HepG2 (cell line): ENCODE data around the gene HOXA10. TPM values are rescaled to one million over a fixed set of nuclear protein-coding genes. Genes with fewer than 3 reads are reported as not detected.

Source experiments
- ASH2L ChIP-seq: fragments of 300-600, 200-600 bp; sonication (generic); IDR thresholded peaks from 2 replicates; pipeline ENCODE4 v1.7.0; 2017; ENCODE audit warnings: low read depth, mild to moderate bottlenecking, moderate library complexity, mixed read lengths, low read length; ENCODE audit not compliant: insufficient read length
- CEBPB ChIP-seq: IDR thresholded peaks from 2 replicates; pipeline ENCODE4 v1.6.1; 2011; ENCODE audit warnings: low read depth, low read length, improper control_type of control experiment, borderline replicate concordance
- CENPX ChIP-seq: sonication (generic); formaldehyde crosslinking; IDR thresholded peaks from 2 replicates; pipeline ENCODE4 v1.9.0; 2021; ENCODE audit warnings: mild to moderate bottlenecking, missing genetic modification reagents, moderate library complexity
- FOXA3 ChIP-seq: IDR thresholded peaks from 2 replicates; pipeline ENCODE4 v1.6.1; 2016; ENCODE audit warnings: missing genetic modification reagents, missing compliant biosample characterization
- GATAD2A ChIP-seq: IDR thresholded peaks from 2 replicates; pipeline ENCODE4 v1.6.1; 2016
- HNRNPLL ChIP-seq: fragments of 200-400 bp; formaldehyde crosslinking; IDR thresholded peaks from 2 replicates; pipeline ENCODE4 v1.6.1; 2017; ENCODE audit warnings: mild to moderate bottlenecking, low read depth, low read length; ENCODE audit not compliant: poor library complexity, severe bottlenecking
- ISX ChIP-seq: sonication (generic); formaldehyde crosslinking; conservative IDR thresholded peaks from 2 replicates; pipeline ENCODE4 v1.5.0; 2020; ENCODE audit warnings: missing genetic modification reagents
- JDP2 ChIP-seq: sonication (generic); formaldehyde crosslinking; IDR thresholded peaks from 2 replicates; pipeline ENCODE4 v1.8.1; 2022; ENCODE audit warnings: missing genetic modification reagents, borderline replicate concordance
- KDM6A ChIP-seq: IDR thresholded peaks from 2 replicates; pipeline ENCODE4 v1.6.1; 2016; ENCODE audit warnings: low read depth
- MEIS2 ChIP-seq: sonication (generic); formaldehyde crosslinking; IDR thresholded peaks from 2 replicates; pipeline ENCODE4 v1.9.0; 2021; ENCODE audit warnings: mild to moderate bottlenecking, missing genetic modification reagents
- POGZ ChIP-seq: sonication (generic); formaldehyde crosslinking; IDR thresholded peaks from 2 replicates; pipeline ENCODE4 v1.4.0; 2020; ENCODE audit warnings: mild to moderate bottlenecking, missing genetic modification reagents
- RXRA ChIP-seq: sonication (generic); formaldehyde crosslinking; IDR thresholded peaks from 2 replicates; pipeline ENCODE4 v1.5.1; 2020; ENCODE audit warnings: missing genetic modification reagents
- TBX2 ChIP-seq: sonication (generic); formaldehyde crosslinking; IDR thresholded peaks from 2 replicates; pipeline ENCODE4 v1.5.0; 2020; ENCODE audit warnings: missing genetic modification reagents, mild to moderate bottlenecking, borderline replicate concordance
- WIZ ChIP-seq: sonication (generic); formaldehyde crosslinking; IDR thresholded peaks from 2 replicates; pipeline ENCODE4 v1.5.1; 2020; ENCODE audit warnings: mild to moderate bottlenecking, missing genetic modification reagents
- XRCC5 ChIP-seq: fragments of 200-400 bp; formaldehyde crosslinking; optimal IDR thresholded peaks from 2 replicates; pipeline ENCODE3; 2017; ENCODE audit warnings: mild to moderate bottlenecking, low read length
- ZNF136 ChIP-seq: sonication (generic); formaldehyde crosslinking; IDR thresholded peaks from 2 replicates; pipeline ENCODE4 v1.8.1; 2022; ENCODE audit warnings: low read depth, mild to moderate bottlenecking, moderate library complexity, missing genetic modification reagents
- ZNF431 ChIP-seq: sonication (generic); formaldehyde crosslinking; IDR thresholded peaks from 2 replicates; pipeline ENCODE4 v1.9.0; 2022; ENCODE audit warnings: missing genetic modification reagents, low read depth, mild to moderate bottlenecking, borderline replicate concordance
- ZNF724P ChIP-seq: sonication (generic); formaldehyde crosslinking; IDR thresholded peaks from 2 replicates; pipeline ENCODE4 v1.8.0; 2022; ENCODE audit warnings: missing genetic modification reagents, borderline replicate concordance
- ZSCAN30 ChIP-seq: sonication (generic); formaldehyde crosslinking; IDR thresholded peaks from 2 replicates; pipeline ENCODE4 v1.5.0; 2020; ENCODE audit warnings: mild to moderate bottlenecking, missing genetic modification reagents
- polyA plus RNA-seq, 8 experiments: library from polyadenylated mRNA; depleted of rRNA in 3 of 8; stranded (reverse) in 7 of 8; unstranded in 1 of 8; fragments of >200 nt; fragmentation: Illumina TruSeq in 4 of 8; extraction: Trizol in 4 of 8; gene quantifications; 2 replicates each; pipeline versions ENCODE4 v1.2.1 to v1.2.3, GENCODE V29; 2011 to 2016; ENCODE audit warnings: low read depth in 4 of 8, missing spikeins in 1 of 8, mixed read lengths in 1 of 8; ENCODE audit not compliant: insufficient read depth in 1 of 8
- total RNA-seq, 5 experiments: library from RNA; depleted of rRNA; stranded (reverse); fragments of >200 nt; fragmentation: Illumina TruSeq; extraction: Trizol; gene quantifications; 2 replicates each; pipeline ENCODE4 v1.2.3, GENCODE V29; 2016; ENCODE audit warnings: low read depth in 1 of 5
- TF ChIP-seq, protein P1 (sequence below): sonication (generic); formaldehyde crosslinking; IDR thresholded peaks from 2 replicates; pipeline ENCODE4 v1.8.1; 2023; ENCODE audit warnings: mild to moderate bottlenecking, missing genetic modification reagents
- TF ChIP-seq, protein P2 (sequence below): sonication (generic); formaldehyde crosslinking; IDR thresholded peaks from 2 replicates; pipeline ENCODE4 v1.4.0; 2020; ENCODE audit warnings: missing genetic modification reagents, mild to moderate bottlenecking, borderline replicate concordance
- TF ChIP-seq, protein P3 (sequence below): sonication (generic); formaldehyde crosslinking; IDR thresholded peaks from 2 replicates; pipeline ENCODE4 v1.8.0; 2022; ENCODE audit warnings: mild to moderate bottlenecking, missing genetic modification reagents; ENCODE audit not compliant: insufficient replicate concordance
- TF ChIP-seq, protein P4 (sequence below): sonication (generic); formaldehyde crosslinking; IDR thresholded peaks from 2 replicates; pipeline ENCODE4 v1.8.0; 2022; ENCODE audit warnings: mild to moderate bottlenecking, missing genetic modification reagents, moderate library complexity

HOXA10 gene
- total and polyA plus RNA-seq, 2 of the 13 experiments (the other 11 are each of a cell fraction or from before 2014, with no cell fraction given) = not detected

DNA sequence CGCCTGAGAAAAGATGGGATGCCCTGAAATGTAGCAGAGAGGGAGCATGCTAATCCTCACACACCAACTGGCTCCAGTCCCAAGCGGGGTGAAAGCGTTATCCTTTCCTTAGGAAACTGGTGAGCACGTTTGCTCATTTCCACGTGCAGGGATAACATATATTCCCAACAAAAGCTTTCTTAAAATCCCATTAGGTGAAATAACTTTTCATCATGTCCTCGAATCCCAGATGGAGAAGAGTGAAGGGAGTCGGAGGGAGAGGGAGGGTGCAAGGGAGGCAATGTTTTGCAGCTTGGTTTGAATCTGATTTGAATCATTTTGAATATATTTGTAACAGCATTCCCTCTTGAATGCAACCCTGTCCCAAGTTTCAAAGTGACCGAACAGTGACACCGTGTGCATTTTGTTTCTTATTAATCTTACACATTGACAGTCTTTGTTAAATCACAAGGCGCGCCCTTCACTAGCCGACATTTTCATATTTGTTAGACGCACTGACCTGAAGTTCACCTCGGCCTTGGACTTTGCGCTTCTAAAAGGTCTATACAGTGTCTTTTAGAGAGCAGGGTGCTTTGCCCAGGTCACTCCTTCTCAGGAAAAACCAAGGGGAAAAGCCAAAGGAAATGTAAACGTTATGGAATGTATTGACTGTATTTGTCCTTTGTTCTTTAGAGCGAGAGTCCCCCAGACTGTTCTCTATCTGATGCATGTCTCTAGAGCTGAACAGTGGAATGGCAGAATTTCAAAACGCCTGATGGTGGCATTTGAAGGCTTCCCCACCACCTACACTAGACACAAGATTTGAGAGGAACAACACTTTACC is 40.5 kb downstream of the HOXA10 start (continued):
- no peak for TF ChIP-seq MEIS2 (CRISPR knock-in tag)
- TF ChIP-seq XRCC5 = no peak
- no peak for TF ChIP-seq ZNF724P (CRISPR knock-in tag)
- TF ChIP-seq, protein P1, sequence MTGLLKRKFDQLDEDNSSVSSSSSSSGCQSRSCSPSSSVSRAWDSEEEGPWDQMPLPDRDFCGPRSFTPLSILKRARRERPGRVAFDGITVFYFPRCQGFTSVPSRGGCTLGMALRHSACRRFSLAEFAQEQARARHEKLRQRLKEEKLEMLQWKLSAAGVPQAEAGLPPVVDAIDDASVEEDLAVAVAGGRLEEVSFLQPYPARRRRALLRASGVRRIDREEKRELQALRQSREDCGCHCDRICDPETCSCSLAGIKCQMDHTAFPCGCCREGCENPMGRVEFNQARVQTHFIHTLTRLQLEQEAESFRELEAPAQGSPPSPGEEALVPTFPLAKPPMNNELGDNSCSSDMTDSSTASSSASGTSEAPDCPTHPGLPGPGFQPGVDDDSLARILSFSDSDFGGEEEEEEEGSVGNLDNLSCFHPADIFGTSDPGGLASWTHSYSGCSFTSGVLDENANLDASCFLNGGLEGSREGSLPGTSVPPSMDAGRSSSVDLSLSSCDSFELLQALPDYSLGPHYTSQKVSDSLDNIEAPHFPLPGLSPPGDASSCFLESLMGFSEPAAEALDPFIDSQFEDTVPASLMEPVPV = no peak
- 0 out of 2 replicates have a peak, but pooled peaks have one; percentile 29 for TF ChIP-seq POGZ (CRISPR knock-in tag)
- TF ChIP-seq JDP2 (CRISPR knock-in tag) = no peak
- TF ChIP-seq, protein P2, sequence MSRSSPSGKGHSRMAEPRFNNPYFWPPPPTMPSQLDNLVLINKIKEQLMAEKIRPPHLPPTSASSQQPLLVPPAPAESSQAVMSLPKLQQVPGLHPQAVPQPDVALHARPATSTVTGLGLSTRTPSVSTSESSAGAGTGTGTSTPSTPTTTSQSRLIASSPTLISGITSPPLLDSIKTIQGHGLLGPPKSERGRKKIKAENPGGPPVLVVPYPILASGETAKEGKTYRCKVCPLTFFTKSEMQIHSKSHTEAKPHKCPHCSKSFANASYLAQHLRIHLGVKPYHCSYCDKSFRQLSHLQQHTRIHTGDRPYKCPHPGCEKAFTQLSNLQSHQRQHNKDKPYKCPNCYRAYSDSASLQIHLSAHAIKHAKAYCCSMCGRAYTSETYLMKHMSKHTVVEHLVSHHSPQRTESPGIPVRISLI (CRISPR knock-in tag) = no peak
- peak; percentile 80 for TF ChIP-seq GATAD2A (CRISPR knock-in tag)
- no peak for TF ChIP-seq ISX
- TF ChIP-seq FOXA3 (CRISPR knock-in tag) = peak; percentile 54
- TF ChIP-seq, protein P3, sequence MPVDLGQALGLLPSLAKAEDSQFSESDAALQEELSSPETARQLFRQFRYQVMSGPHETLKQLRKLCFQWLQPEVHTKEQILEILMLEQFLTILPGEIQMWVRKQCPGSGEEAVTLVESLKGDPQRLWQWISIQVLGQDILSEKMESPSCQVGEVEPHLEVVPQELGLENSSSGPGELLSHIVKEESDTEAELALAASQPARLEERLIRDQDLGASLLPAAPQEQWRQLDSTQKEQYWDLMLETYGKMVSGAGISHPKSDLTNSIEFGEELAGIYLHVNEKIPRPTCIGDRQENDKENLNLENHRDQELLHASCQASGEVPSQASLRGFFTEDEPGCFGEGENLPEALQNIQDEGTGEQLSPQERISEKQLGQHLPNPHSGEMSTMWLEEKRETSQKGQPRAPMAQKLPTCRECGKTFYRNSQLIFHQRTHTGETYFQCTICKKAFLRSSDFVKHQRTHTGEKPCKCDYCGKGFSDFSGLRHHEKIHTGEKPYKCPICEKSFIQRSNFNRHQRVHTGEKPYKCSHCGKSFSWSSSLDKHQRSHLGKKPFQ (CRISPR knock-in tag) = no peak
- TF ChIP-seq CENPX (CRISPR knock-in tag) = no peak
- TF ChIP-seq HNRNPLL = no peak
- TF ChIP-seq KDM6A (CRISPR knock-in tag) = peak; percentile 59; the same call in 1 of the 2 replicates
- TF ChIP-seq TBX2 = peak; percentile 74
- TF ChIP-seq ZNF431 (CRISPR knock-in tag) = no peak
- TF ChIP-seq CEBPB = no peak
- no peak for TF ChIP-seq WIZ (CRISPR knock-in tag)
- peak; percentile 93; the same call in 1 of the 2 replicates for TF ChIP-seq RXRA (CRISPR knock-in tag)
- TF ChIP-seq ZSCAN30 (CRISPR knock-in tag) = no peak
- peak; percentile 72 for TF ChIP-seq ASH2L
- TF ChIP-seq, protein P4, sequence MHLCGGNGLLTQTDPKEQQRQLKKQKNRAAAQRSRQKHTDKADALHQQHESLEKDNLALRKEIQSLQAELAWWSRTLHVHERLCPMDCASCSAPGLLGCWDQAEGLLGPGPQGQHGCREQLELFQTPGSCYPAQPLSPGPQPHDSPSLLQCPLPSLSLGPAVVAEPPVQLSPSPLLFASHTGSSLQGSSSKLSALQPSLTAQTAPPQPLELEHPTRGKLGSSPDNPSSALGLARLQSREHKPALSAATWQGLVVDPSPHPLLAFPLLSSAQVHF (CRISPR knock-in tag) = no peak
- TF ChIP-seq ZNF136 = no peak
